A375 (cell line): ENCODE results near the gene TM6SF1. TPM values are rescaled to one million over a fixed set of nuclear protein-coding genes. Genes with fewer than 3 reads are reported as not detected.

Experiments
- small RNA-seq: library from RNA; depleted of rRNA; stranded (forward); fragments of <200 nt; gene quantifications from one replicate; pipeline ENCODE3, GENCODE V24; 2014
- total RNA-seq: library from RNA; depleted of rRNA; stranded (reverse); fragments of >200 nt; shearing (Covaris generic); gene quantifications from 2 replicates; pipeline ENCODE4 v1.2.3, GENCODE V29; 2014; rRNA removed

TM6SF1 gene
- total RNA-seq: not detected in 2 replicates

GRCh38 chr15:83106994-83107840 is at the start of gene TM6SF1:
TM6SF1 (plus strand) TSS chr15:83107645; CDS start chr15:83107681, 36 bp downstream.

GRCh38 chr15:83066734-83067637 is 40.5 kb upstream of the TM6SF1 start, which contains the start of gene BTBD1:
BTBD1 (minus strand) TSS chr15:83067252; CDS start chr15:83067151, 101 bp downstream.

Small RNAs within 50 kb of the gene (small RNA-seq; reads per million reads assigned to genes)
- not detected for gene MIR4515

Other genes with a start within 250 kb of the TM6SF1 start
- 16.3 and 18.2 TPM in 2 replicates for gene HOMER2, start 154.9 kb upstream of the TM6SF1 start, total RNA-seq
- 41.0 and 46.2 TPM in 2 replicates for gene RAMAC, start 121.4 kb upstream of the TM6SF1 start, total RNA-seq
- 14.2 and 17.8 TPM in 2 replicates for gene C15orf40, start 96.0 kb upstream of the TM6SF1 start, total RNA-seq
- 57.0 and 61.5 TPM in 2 replicates for gene BTBD1, start 40.4 kb upstream of the TM6SF1 start, total RNA-seq
- 49.9 and 90.2 TPM in 2 replicates for gene HDGFL3, start 100.2 kb downstream of the TM6SF1 start, total RNA-seq
- 2.3 and 3.1 TPM in 2 replicates for gene BNC1, start 177.0 kb downstream of the TM6SF1 start, total RNA-seq